GM12872 (cell line): Measurements from ENCODE around the gene COL2A1.

Source experiments
- CTCF ChIP-seq: IDR thresholded peaks from 3 replicates; pipeline ENCODE4 v1.5.1; 2011; ENCODE audit warnings: low read depth, mild to moderate bottlenecking, low read length, moderate library complexity; ENCODE audit not compliant: insufficient read depth

Gene COL2A1

GRCh38 chr12:47993491-47993890, 10.8 kb downstream of the COL2A1 start:
- TF ChIP-seq CTCF = no peak

- TF ChIP-seq CTCF = no peak
Observed at GRCh38 chr12:47992776-47993175, 11.5 kb downstream of the COL2A1 start.

GRCh38 chr12:47991106-47992061, 12.9 kb downstream of the COL2A1 start:
- no peak for TF ChIP-seq CTCF

- no peak for TF ChIP-seq CTCF
Observed at GRCh38 chr12:47990351-47991105, 13.7 kb downstream of the COL2A1 start.

- TF ChIP-seq CTCF = no peak
Observed at GRCh38 chr12:47989666-47990065, 14.6 kb downstream of the COL2A1 start.

GRCh38 chr12:47989023-47989417, 15.3 kb downstream of the COL2A1 start:
- TF ChIP-seq CTCF = no peak
